Nephron progenitor cell (in vitro differentiated cells): Measurements from ENCODE around the gene PDIA6.
A peak's percentile ranks its signal among the peaks of the same experiment; 100 is the strongest.

Experiments used
- DNase-seq: peaks from one replicate; pipeline ENCODE4 v3.0.0; 2021
- H3K27ac Mint-ChIP-seq: 2 replicates; pipeline ENCODE4 v1.8.0; 2021; ENCODE audit warnings: mild to moderate bottlenecking, moderate library complexity, mixed read lengths
- H3K27me3 Mint-ChIP-seq: 2 replicates; pipeline ENCODE4 v1.8.0; 2021; ENCODE audit warnings: mild to moderate bottlenecking, low read depth, mixed read lengths; ENCODE audit not compliant: poor library complexity
- H3K36me3 Mint-ChIP-seq: 2 replicates; pipeline ENCODE4 v1.8.0; 2021; ENCODE audit warnings: low read depth, mixed read lengths
- H3K4me1 Mint-ChIP-seq: 2 replicates; pipeline ENCODE4 v1.8.0; 2021; ENCODE audit warnings: mixed read lengths
- H3K4me3 Mint-ChIP-seq: 2 replicates; pipeline ENCODE4 v1.8.0; 2021; ENCODE audit warnings: mild to moderate bottlenecking, moderate library complexity, mixed read lengths
- H3K9me3 Mint-ChIP-seq: 2 replicates; pipeline ENCODE4 v1.8.0; 2021; ENCODE audit warnings: mild to moderate bottlenecking, moderate library complexity, mixed read lengths
- CTCF ChIP-seq: fragments of 200-600 bp; sonication (generic); IDR thresholded peaks from 2 replicates; pipeline ENCODE4 v1.5.0; 2021; ENCODE audit warnings: antibody characterized with exemption

Gene PDIA6

GRCh38 chr2:10835052-10835970 lies 22.7 kb upstream of the PDIA6 start:
- Mint-ChIP-seq H3K27me3 (peaks cover 51% of the 10 kb centered on the region), H3K27ac (no peak overlapping the region), H3K4me1 (peaks cover 22% of the 10 kb centered on the region), H3K4me3 (no peak overlapping the region), H3K9me3 (peaks cover 6% of the 10 kb centered on the region), H3K36me3 (no peaks in the 10 kb centered on the region)
- peak; percentile 88 for TF ChIP-seq CTCF
- DNase-seq, result peak; percentile 93

GRCh38 chr2:10834068-10834655 lies 21.6 kb upstream of the PDIA6 start:
- Mint-ChIP-seq H3K36me3 (no peaks in the 10 kb centered on the region), H3K27ac (no peak overlapping the region), H3K27me3 (peaks cover 60% of the 10 kb centered on the region), H3K4me1 (peaks cover 22% of the 10 kb centered on the region), H3K9me3 (no peaks in the 10 kb centered on the region), H3K4me3 (no peak overlapping the region)
- no peak for DNase-seq
- no peak for TF ChIP-seq CTCF

GRCh38 chr2:10833021-10833420 lies 20.4 kb upstream of the PDIA6 start:
- Mint-ChIP-seq H3K4me3 (no peak overlapping the region), H3K4me1 (peaks cover 22% of the 10 kb centered on the region), H3K9me3 (no peaks in the 10 kb centered on the region), H3K27ac (no peak overlapping the region), H3K27me3 (peaks cover 69% of the 10 kb centered on the region), H3K36me3 (no peaks in the 10 kb centered on the region)
- DNase-seq, result no peak
- no peak for TF ChIP-seq CTCF

- peak; percentile 98 for TF ChIP-seq CTCF
- peak overlapping the region; percentile 71 for H3K4me3 Mint-ChIP-seq
- peaks cover 65% of the 10 kb centered on the region for H3K27me3 Mint-ChIP-seq
- peak; percentile 91 for DNase-seq
- no peak overlapping the region for H3K27ac Mint-ChIP-seq
- no peaks in the 10 kb centered on the region for H3K36me3 Mint-ChIP-seq
- H3K9me3 Mint-ChIP-seq, result no peaks in the 10 kb centered on the region
- peaks cover 22% of the 10 kb centered on the region for H3K4me1 Mint-ChIP-seq
Measured at GRCh38 chr2:10832203-10832936, 19.8 kb upstream of the PDIA6 start.

- no peak overlapping the region for H3K27ac Mint-ChIP-seq
Measured at GRCh38 chr2:10831400-10831985, 18.9 kb upstream of the PDIA6 start.

More at GRCh38 chr2:10831400-10831985, 18.9 kb upstream of the PDIA6 start:
- H3K4me3 Mint-ChIP-seq, result no peak overlapping the region
- peaks cover 64% of the 10 kb centered on the region for H3K27me3 Mint-ChIP-seq
- no peaks in the 10 kb centered on the region for H3K9me3 Mint-ChIP-seq
- peaks cover 22% of the 10 kb centered on the region for H3K4me1 Mint-ChIP-seq
- no peak for TF ChIP-seq CTCF
- H3K36me3 Mint-ChIP-seq, result no peaks in the 10 kb centered on the region
- no peak for DNase-seq
